HepG2 (cell line): ENCODE measurements around the gene POMT2. TPM values are rescaled to one million over a fixed set of nuclear protein-coding genes. Genes with fewer than 3 reads are reported as not detected.

Source experiments
- ATAC-seq: fragments of 200-7000 bp; cut with Tn5 transposase; 3 replicates; pipeline ENCODE4 v1.9.1; 2020; ENCODE audit warnings: mild to moderate bottlenecking, moderate library complexity
- BruUV-seq: library from RNA; stranded (reverse); fragments of 400-500 nt; replicated peaks from 2 replicates; lab custom pipeline; 2021; lab: Mats Ljungman, UMichigan
- CTCF ChIA-PET: fragments of 300-600 bp; formaldehyde crosslinking; extraction: SDS; loops from one replicate; lab custom pipeline; 2021; ENCODE audit warnings: low total read pairs, inconsistent platforms, low intra/inter-chr PET ratio; lab: Yijun Ruan, JAX
- POLR2A ChIA-PET: fragments of 350-600 bp; sonication (Branson Sonifier 250); formaldehyde crosslinking; loops from one replicate; lab custom pipeline; 2020; ENCODE audit warnings: antibody characterized with exemption, inconsistent platforms; lab: Yijun Ruan, JAX
- DNase-seq: peaks from one replicate; pipeline ENCODE4 v3.0.0-alpha.2; 2015; ENCODE audit warnings: low spot score
- FAIRE-seq: peaks from 3 replicates; lab custom pipeline; 2011; peaks lifted over from hg19 to GRCh38; lab: Jason Lieb, UNC
- H2AFZ ChIP-seq: one replicate; pipeline ENCODE4 v1.6.1; 2011; ENCODE audit warnings: low read length, inconsistent platforms
- H3K27ac ChIP-seq: fragments of 300-600 bp; 3 replicates; pipeline ENCODE4 v1.8.0; 2011; ENCODE audit warnings: mixed run types, mild to moderate bottlenecking, mixed read lengths, low read length, inconsistent platforms; ENCODE audit not compliant: insufficient read depth; ENCODE audit errors: extremely low read length
- H3K27me3 ChIP-seq, 2 experiments: fragments of 200-600 bp in 1 of 2; 2 replicates in 1 of 2; 3 replicates in 1 of 2; pipeline versions ENCODE4 v1.6.0 to v1.8.0; 2011; ENCODE audit warnings: low read length in 2 of 2, mild to moderate bottlenecking in 2 of 2, moderate library complexity in 2 of 2, inconsistent platforms in 1 of 2; ENCODE audit not compliant: insufficient read depth in 2 of 2, control insufficient read depth in 1 of 2
- H3K36me3 ChIP-seq, 2 experiments: fragments of 200-600 bp in 1 of 2; replicated peaks in 1 of 2; 2 replicates in 1 of 2; 3 replicates in 1 of 2; pipeline versions ENCODE4 v1.5.1 to v1.8.0; 2011; ENCODE audit warnings: low read length in 2 of 2, inconsistent platforms in 1 of 2; ENCODE audit not compliant: insufficient read depth in 2 of 2, control insufficient read depth in 1 of 2
- H3K4me1 ChIP-seq: 2 replicates; pipeline ENCODE4 v1.5.1; 2012; ENCODE audit warnings: low read length, inconsistent platforms; ENCODE audit not compliant: insufficient read depth
- H3K4me2 ChIP-seq: 2 replicates; pipeline ENCODE4 v1.6.0; 2011; ENCODE audit warnings: low read depth, low read length, inconsistent platforms
- H3K4me3 ChIP-seq, 3 experiments: fragments of 200-600 bp in 1 of 3; sonication (generic), shearing (Covaris generic) in 1 of 3; replicated peaks in 1 of 3; 2 replicates each; pipeline ENCODE4 v1.5.1; 2011 to 2016; ENCODE audit warnings: low read length in 3 of 3, inconsistent platforms in 2 of 3, low read depth in 2 of 3, mild to moderate bottlenecking in 2 of 3, control low read depth in 1 of 3, mixed read lengths in 1 of 3; ENCODE audit not compliant: insufficient read depth in 1 of 3
- H3K79me2 ChIP-seq: one replicate; pipeline ENCODE4 v1.6.1; 2011; ENCODE audit warnings: low read length, inconsistent platforms; ENCODE audit not compliant: insufficient read depth
- H3K9ac ChIP-seq: 2 replicates; pipeline ENCODE4 v1.6.0; 2011; ENCODE audit warnings: mild to moderate bottlenecking, low read depth, low read length, inconsistent platforms; ENCODE audit not compliant: insufficient read depth
- H3K9me3 ChIP-seq: 2 replicates; pipeline ENCODE4 v1.5.1; 2012; ENCODE audit warnings: mild to moderate bottlenecking, low read length
- H4K20me1 ChIP-seq: 2 replicates; pipeline ENCODE4 v1.6.0; 2011; ENCODE audit warnings: inconsistent platforms, mild to moderate bottlenecking, low read length, moderate library complexity; ENCODE audit not compliant: insufficient read depth
- CENPX ChIP-seq: sonication (generic); formaldehyde crosslinking; IDR thresholded peaks from 2 replicates; pipeline ENCODE4 v1.9.0; 2021; ENCODE audit warnings: mild to moderate bottlenecking, missing genetic modification reagents, moderate library complexity
- NFKB2 ChIP-seq: sonication (generic); formaldehyde crosslinking; IDR thresholded peaks from 2 replicates; pipeline ENCODE4 v1.4.0; 2020; ENCODE audit warnings: missing genetic modification reagents, borderline replicate concordance
- NFRKB ChIP-seq: fragments of 450-650 bp; IDR thresholded peaks from 2 replicates; pipeline ENCODE4 v1.6.1; 2017
- NFYC ChIP-seq: IDR thresholded peaks from 2 replicates; pipeline ENCODE4 v1.6.1; 2016; ENCODE audit warnings: missing genetic modification reagents, missing compliant biosample characterization
- RBM22 ChIP-seq: fragments of 200-400 bp; formaldehyde crosslinking; optimal IDR thresholded peaks from 2 replicates; pipeline ENCODE3; 2017; ENCODE audit warnings: mild to moderate bottlenecking, low read length, moderate library complexity
- SALL2 ChIP-seq: sonication (generic); formaldehyde crosslinking; IDR thresholded peaks from 2 replicates; pipeline ENCODE4 v1.8.1; 2023; ENCODE audit warnings: mild to moderate bottlenecking, missing genetic modification reagents, inconsistent platforms
- SMARCC2 ChIP-seq: fragments of 450-650 bp; IDR thresholded peaks from 2 replicates; pipeline ENCODE4 v1.6.1; 2017; ENCODE audit warnings: antibody characterized with exemption, mild to moderate bottlenecking
- ZNF839 ChIP-seq: sonication (generic); formaldehyde crosslinking; IDR thresholded peaks from 2 replicates; pipeline ENCODE4 v1.4.0; 2020; ENCODE audit warnings: missing genetic modification reagents, mild to moderate bottlenecking, borderline replicate concordance
- WGBS: methylation state at CpG from one replicate; pipeline ENCODE4 v1.1.6; 2017; ENCODE audit warnings: low lambda C conversion rate; 5-methylcytosine and 5-hydroxymethylcytosine counted together
- in situ Hi-C: cut with HindIII; loops from 2 replicates; pipeline ENCODE4 v1.10.0; 2017; ENCODE audit warnings: low pct_unique_long_range_greater_than_20kb; ENCODE audit not compliant: extremely low pct_ligation_motif_present
- intact Hi-C: fragments of 100-400 bp; cut with micrococcal nuclease; formaldehyde crosslinking; loops from one replicate; pipeline ENCODE4 v1.10.0; 2022; ENCODE audit not compliant: unreplicated experiment
- polyA plus RNA-seq, 8 experiments: library from polyadenylated mRNA; depleted of rRNA in 3 of 8; stranded (reverse) in 7 of 8; unstranded in 1 of 8; fragments of >200 nt; fragmentation: Illumina TruSeq in 4 of 8; extraction: Trizol in 4 of 8; gene quantifications; 2 replicates each; pipeline versions ENCODE4 v1.2.1 to v1.2.3, GENCODE V29; 2011 to 2016; ENCODE audit warnings: low read depth in 4 of 8, missing spikeins in 1 of 8, mixed read lengths in 1 of 8; ENCODE audit not compliant: insufficient read depth in 1 of 8
- total RNA-seq, 5 experiments: library from RNA; depleted of rRNA; stranded (reverse); fragments of >200 nt; fragmentation: Illumina TruSeq; extraction: Trizol; gene quantifications; 2 replicates each; pipeline ENCODE4 v1.2.3, GENCODE V29; 2016; ENCODE audit warnings: low read depth in 1 of 5
- TF ChIP-seq, protein P1 (sequence below): sonication (generic); formaldehyde crosslinking; IDR thresholded peaks from 2 replicates; pipeline ENCODE4 v1.4.0; 2020; ENCODE audit warnings: missing genetic modification reagents
- TF ChIP-seq, protein P2 (sequence below): sonication (generic); formaldehyde crosslinking; IDR thresholded peaks from 2 replicates; pipeline ENCODE4 v1.4.0; 2020; ENCODE audit warnings: missing genetic modification reagents, mild to moderate bottlenecking, borderline replicate concordance

Gene POMT2
- total and polyA plus RNA-seq, 2 of the 13 experiments (the other 11 are each of a cell fraction or from before 2014, with no cell fraction given) = 15.3 to 15.9 TPM

DNA sequence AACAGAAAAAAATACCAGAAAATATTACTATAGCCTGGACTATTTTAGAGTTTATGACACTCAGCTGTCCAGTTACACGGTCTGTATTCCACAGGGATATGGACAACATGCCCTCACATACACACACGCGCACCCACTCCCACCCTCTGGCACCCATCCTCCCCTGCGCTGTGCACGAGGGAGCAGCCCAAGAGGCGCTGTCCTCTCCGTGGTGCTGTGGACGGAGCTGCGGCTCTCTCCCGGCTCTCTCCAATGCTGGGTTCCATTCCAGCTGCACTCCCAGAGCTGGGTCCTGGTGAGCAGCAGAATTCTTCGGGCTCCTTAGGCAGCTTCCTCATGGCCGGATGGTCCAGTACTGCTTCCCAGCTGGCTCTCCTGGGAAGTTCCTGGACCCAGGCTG is 43.7 kb downstream of the POMT2 start:
- ATAC-seq = no peak
- peaks cover 0 to 2% of the 10 kb centered on the region in 2 experiments; a peak in 1 of 5 replicates for H3K27me3 ChIP-seq
- H3K27ac ChIP-seq = no peak overlapping the region
- TF ChIP-seq SALL2 (CRISPR knock-in tag) (no peak), ZNF839 (CRISPR knock-in tag) (no peak), RBM22 (no peak), CENPX (CRISPR knock-in tag) (no peak), NFKB2 (no peak), NFRKB (no peak), NFYC (CRISPR knock-in tag) (no peak), SMARCC2 (no peak)
- TF ChIP-seq, protein P1, sequence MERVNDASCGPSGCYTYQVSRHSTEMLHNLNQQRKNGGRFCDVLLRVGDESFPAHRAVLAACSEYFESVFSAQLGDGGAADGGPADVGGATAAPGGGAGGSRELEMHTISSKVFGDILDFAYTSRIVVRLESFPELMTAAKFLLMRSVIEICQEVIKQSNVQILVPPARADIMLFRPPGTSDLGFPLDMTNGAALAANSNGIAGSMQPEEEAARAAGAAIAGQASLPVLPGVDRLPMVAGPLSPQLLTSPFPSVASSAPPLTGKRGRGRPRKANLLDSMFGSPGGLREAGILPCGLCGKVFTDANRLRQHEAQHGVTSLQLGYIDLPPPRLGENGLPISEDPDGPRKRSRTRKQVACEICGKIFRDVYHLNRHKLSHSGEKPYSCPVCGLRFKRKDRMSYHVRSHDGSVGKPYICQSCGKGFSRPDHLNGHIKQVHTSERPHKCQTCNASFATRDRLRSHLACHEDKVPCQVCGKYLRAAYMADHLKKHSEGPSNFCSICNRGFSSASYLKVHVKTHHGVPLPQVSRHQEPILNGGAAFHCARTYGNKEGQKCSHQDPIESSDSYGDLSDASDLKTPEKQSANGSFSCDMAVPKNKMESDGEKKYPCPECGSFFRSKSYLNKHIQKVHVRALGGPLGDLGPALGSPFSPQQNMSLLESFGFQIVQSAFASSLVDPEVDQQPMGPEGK (CRISPR knock-in tag) = no peak
- TF ChIP-seq, protein P2, sequence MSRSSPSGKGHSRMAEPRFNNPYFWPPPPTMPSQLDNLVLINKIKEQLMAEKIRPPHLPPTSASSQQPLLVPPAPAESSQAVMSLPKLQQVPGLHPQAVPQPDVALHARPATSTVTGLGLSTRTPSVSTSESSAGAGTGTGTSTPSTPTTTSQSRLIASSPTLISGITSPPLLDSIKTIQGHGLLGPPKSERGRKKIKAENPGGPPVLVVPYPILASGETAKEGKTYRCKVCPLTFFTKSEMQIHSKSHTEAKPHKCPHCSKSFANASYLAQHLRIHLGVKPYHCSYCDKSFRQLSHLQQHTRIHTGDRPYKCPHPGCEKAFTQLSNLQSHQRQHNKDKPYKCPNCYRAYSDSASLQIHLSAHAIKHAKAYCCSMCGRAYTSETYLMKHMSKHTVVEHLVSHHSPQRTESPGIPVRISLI (CRISPR knock-in tag) = no peak
- TF ChIP-seq, all 625 proteins: peak for 0
- Histone ChIP-seq H3K79me2 (no peaks in the 10 kb centered on the region), H3K9ac (no peak overlapping the region), H3K9me3 (no peaks in the 10 kb centered on the region), H2AFZ (no peak overlapping the region), H3K4me3 (no peak overlapping the region), H4K20me1 (no peaks in the 10 kb centered on the region), H3K36me3 (peaks cover 2 to 13% of the 10 kb centered on the region in 2 experiments; a peak in 2 of 5 replicates), H3K4me2 (no peak overlapping the region), H3K4me1 (no peaks in the 10 kb centered on the region)
- no TSS peak for BruUV-seq
- ChIA-PET POLR2A (no interaction called here), CTCF (no interaction called here)
- WGBS = 93% methylated on average over 10 of the region's 12 CpGs
- FAIRE-seq (no peak), DNase-seq (no peak)
- in situ Hi-C loops (no loop called here), intact Hi-C loops (no loop called here)
